ENCODE results near the gene TTC23.

TTC23 gene

DNA sequence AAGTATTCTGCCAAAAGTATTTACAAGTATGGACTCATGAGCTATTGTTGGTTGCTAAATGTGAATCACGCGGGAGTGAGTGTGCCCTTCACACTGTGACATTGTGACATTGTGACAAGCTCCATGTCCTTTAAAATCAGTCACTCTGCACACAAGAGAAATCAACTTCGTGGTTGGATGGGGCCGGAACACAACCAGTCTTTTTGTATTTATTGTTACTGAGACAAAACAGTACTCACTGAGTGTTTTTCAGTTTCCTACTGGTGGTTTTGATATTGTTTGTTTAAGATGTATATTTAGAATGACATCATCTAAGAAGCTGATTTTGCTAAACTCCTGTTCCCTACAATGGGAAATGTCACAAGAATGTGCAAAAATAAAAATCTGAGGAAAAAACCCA is 114.2 kb downstream of the TTC23 start:
- no peak for DNase-seq (ENCODE audit: low spot score)

DNA sequence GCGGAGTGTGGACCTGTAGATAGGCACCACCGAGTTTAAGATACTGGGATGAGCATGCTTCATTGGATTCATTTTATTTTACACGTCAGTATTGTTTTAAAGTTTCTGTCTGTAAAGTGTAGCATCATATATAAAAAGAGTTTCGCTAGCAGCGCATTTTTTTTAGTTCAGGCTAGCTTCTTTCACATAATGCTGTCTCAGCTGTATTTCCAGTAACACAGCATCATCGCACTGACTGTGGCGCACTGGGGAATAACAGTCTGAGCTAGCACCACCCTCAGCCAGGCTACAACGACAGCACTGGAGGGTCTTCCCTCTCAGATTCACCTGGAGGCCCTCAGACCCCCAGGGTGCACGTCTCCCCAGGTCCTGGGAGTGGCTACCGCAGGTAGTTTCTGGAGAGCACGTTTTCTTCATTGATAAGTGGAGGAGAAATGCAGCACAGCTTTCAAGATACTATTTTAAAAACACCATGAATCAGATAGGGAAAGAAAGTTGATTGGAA is 115.0 kb downstream of the TTC23 start:
- no peak for DNase-seq (ENCODE audit: low spot score)

DNA sequence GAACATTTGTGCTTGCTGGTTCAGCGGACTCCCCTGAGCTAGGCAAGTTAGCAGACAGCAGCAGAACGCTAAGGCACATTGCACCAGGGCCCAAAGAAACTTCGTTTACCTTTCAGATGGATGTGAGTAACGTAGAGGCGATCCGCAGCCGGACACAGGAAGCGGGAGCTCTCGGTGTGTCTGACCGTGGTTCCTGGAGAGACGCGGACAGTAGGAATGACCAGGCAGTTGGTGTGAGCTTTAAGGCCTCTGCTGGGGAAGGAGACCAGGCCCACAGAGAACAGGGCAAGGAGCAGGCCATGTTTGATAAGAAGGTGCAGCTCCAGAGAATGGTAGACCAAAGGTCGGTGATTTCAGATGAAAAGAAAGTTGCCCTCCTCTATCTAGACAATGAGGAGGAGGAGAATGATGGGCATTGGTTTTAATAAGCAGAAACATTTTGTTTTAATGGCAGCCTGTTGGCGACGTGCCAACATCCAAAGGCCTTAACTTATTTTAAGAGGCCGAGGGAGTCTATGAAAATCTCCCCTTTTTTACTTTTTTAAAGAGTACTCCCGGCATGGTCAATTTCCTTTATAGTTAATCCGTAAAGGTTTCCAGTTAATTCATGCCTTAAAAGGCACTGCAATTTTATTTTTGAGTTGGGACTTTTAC is 116.6 kb downstream of the TTC23 start:
- no peak for DNase-seq (ENCODE audit: low spot score)

DNA sequence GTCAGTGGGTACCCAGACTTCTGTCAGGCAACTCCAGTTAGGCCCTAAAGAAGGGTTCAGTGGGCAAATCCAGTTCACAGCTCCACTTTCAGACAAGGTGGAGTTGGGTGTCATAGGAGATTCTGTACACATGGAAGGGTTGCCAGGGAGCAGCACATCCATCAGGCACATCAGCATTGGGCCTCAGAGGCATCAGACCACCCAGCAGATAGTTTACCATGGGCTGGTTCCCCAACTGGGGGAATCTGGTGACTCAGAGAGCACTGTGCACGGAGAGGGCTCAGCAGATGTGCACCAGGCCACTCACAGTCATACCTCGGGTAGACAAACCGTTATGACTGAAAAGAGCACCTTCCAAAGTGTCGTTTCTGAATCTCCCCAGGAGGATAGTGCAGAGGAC is 117.3 kb downstream of the TTC23 start:
- DNase-seq (ENCODE audit: low spot score): no peak

DNA sequence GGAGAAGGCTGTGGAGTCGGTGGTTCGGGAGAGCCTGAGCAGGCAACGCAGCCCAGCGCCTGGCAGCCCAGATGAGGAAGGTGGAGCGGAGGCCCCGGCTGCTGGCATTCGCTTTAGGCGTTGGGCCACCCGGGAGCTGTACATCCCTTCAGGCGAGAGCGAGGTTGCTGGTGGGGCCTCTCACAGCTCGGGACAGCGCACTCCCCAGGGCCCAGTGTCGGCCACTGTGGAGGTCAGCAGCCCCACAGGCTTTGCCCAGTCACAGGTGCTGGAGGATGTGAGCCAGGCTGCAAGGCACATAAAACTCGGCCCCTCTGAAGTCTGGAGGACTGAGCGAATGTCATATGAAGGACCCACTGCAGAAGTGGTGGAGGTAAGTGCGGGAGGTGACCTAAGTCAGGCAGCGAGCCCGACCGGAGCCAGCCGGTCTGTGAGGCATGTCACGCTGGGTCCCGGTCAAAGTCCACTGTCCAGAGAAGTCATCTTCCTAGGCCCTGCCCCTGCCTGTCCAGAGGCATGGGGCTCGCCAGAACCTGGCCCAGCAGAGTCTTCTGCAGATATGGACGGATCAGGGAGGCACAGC is 117.8 kb downstream of the TTC23 start:
- no peak for DNase-seq (ENCODE audit: low spot score)

DNA sequence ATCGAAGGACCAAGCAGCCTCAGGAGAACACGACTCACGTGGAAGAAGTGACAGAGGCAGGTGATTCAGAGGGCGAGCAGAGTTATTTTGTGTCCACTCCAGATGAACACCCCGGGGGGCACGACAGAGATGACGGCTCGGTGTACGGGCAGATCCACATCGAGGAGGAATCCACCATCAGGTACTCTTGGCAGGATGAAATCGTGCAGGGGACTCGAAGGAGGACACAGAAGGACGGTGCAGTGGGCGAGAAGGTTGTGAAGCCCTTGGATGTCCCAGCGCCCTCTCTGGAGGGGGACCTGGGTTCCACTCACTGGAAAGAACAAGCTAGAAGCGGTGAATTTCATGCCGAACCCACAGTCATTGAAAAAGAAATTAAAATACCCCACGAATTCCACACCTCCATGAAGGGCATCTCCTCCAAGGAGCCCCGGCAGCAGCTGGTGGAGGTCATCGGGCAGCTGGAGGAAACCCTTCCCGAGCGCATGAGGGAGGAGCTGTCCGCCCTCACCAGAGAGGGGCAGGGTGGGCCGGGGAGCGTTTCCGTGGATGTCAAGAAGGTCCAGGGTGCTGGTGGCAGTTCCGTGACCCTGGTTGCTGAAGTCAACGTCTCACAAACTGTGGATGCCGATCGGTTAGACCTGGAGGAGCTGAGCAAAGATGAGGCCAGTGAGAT is 118.5 kb downstream of the TTC23 start:
- no peak for DNase-seq (ENCODE audit: low spot score)

DNA sequence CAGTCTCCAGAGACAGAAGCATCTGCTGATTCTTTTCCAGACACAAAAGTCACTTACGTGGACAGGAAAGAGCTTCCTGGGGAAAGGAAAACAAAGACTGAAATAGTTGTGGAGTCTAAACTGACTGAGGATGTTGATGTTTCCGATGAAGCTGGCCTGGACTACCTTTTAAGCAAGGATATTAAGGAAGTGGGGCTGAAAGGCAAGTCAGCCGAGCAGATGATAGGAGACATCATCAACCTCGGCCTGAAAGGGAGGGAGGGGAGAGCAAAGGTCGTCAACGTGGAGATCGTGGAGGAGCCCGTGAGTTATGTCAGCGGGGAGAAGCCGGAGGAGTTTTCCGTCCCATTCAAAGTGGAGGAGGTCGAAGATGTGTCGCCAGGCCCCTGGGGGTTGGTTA is 119.1 kb downstream of the TTC23 start:
- DNase-seq (ENCODE audit: low spot score): no peak

DNA sequence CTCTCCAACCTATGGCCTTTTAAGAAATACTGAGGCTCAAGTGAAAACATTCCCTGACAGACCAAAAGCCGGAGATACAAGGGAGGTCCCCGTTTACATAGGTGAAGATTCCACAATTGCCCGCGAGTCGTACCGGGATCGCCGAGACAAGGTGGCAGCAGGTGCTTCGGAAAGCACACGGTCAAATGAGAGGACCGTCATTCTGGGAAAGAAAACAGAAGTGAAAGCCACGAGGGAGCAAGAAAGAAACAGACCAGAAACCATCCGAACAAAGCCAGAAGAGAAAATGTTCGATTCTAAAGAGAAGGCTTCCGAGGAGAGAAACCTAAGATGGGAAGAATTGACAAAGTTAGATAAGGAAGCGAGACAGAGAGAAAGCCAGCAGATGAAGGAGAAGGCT is 119.7 kb downstream of the TTC23 start:
- no peak for DNase-seq (ENCODE audit: low spot score)

DNA sequence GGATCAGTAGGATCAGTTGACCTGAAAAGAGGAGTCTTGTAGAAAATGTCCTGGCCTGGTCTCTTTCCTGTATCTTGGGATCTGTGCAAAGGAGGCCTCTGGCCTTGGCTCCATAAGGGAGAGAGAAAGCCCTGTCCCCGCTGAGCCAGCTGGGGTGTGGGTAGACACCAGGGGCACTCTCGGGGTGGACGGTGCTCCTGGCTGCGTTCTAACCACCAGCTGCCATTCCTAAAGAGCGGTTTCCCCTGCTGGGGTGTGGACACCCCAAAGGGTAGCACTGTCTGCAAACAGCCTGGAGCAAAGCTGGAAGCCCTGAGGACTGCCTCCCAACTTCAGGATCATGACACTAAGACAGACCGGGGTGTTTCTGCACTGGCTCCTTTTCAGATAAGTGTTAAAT is 121.0 kb downstream of the TTC23 start:
- DNase-seq (ENCODE audit: low spot score): no peak

DNA sequence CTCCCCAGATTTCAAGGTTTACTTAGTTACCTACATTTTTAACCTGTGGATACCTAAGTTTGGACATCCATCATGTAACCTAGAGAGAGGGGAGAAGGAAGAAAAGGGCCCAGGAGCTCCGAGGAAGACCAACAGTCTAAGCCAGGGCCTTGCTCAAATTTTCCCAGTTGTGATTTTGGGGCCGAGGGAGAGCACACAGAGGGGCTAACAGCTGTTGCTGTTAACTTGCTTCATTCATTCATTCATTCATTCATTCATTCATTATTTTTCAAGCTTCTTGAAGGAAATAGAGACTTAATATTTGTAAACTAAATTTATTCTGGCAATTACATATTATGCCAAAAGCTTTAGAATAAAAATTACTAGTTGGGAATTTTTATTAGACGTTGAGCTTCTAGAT is 121.6 kb downstream of the TTC23 start:
- no peak for DNase-seq (ENCODE audit: low spot score)

DNA sequence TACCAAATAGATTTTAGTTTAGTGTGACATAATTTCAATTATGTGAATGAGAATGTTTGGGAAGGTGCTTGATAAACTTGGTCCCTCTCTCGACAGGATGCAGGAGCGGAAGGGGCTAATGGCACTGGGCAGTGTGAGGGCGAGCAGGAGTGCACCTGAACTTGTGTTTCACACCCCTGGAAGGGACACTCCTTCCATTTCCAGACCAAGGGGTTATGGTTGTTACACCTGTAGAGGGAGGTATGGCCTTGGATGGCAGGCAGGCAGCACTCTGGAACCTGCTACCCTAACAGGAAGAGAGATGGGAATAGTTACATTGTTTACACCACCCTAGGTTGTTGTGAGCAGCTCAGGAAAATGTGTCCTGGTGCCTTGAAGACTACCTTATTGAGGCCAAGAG is 122.5 kb downstream of the TTC23 start:
- DNase-seq (ENCODE audit: low spot score): no peak

DNA sequence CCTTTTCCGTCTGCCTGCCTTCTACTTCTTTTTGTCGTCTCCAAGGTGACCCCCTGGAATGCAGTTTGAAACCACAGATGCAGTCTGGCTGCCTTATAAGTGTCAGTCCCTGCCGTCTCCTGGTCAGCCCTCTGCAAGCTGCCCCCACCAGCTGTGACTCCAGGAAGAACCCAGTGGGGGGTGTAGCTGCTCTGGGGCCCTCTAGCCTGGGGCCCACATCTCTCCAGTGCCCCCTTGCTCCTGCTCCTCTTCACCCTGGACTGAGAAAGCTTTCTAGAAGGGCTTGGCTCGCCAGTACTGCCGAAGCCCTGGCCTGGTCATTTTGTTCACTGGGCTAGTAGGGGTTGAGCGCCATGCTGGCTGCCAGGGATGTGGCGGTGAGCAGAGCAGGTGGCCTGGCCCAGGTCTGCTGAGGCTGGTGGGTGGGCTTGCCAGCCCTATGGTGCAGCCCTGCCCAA is 123.2 kb downstream of the TTC23 start:
- no peak for DNase-seq (ENCODE audit: low spot score)

DNA sequence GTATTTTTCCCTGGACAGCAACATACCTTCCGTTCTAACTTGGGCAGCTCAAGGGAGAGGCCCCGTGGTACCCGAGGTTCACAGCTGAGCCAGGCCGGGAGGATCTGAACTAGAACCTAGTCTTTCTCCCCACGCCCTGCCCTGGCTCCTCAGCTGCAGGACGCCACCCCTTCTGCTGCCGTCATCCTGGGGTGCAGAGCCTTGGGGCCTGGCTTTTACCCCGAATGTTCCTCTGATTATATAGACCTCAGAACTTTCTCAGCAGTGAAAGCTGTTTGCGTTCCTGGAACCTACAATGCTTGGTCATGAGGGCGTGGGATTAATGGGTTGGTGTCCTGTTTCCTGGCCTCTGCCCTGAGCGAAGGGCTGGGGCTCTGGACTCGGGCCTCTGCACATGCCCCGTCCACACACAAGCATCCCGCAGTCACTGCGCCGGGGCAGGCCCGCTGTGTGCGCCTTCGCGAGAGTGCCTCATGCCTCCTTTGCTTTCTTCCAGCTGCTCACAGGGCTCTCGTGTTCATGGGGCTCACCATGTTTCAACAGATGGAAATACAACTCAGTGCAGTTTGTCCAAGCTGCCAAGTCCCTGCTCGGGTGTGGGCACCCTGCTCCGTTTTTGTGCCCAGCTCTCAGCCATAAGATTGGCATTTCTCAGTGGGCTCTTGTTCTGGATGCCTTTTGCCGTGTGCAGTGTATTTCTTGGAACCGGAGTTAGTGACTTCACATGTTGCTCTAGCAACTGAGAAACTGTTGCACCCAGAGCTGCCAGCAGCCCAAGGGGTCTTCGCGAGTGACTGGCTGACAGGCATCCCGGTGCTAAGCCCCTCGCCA is 124.1 kb downstream of the TTC23 start:
- no peak for DNase-seq (ENCODE audit: low spot score)

DNA sequence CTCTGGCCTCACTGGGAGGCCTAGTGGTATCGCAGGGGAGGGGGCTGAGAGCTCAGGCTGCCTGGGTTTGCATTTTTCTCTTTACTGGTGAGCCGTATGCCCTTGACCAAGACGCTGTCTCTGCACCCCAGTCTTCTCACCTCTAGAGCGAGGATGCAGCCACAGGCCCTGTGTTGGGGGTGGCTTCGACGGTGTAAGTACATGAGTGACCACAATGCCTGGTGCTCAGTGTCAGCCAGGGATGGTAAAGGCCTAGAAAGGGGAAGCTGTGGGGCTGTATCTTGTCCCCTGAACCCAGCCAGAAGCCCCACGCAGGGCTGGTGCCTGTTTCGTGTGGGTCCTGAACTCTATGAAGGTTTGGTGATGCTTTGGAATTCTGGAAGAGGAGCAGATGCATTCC is 124.7 kb downstream of the TTC23 start:
- no peak for DNase-seq (ENCODE audit: low spot score)

DNA sequence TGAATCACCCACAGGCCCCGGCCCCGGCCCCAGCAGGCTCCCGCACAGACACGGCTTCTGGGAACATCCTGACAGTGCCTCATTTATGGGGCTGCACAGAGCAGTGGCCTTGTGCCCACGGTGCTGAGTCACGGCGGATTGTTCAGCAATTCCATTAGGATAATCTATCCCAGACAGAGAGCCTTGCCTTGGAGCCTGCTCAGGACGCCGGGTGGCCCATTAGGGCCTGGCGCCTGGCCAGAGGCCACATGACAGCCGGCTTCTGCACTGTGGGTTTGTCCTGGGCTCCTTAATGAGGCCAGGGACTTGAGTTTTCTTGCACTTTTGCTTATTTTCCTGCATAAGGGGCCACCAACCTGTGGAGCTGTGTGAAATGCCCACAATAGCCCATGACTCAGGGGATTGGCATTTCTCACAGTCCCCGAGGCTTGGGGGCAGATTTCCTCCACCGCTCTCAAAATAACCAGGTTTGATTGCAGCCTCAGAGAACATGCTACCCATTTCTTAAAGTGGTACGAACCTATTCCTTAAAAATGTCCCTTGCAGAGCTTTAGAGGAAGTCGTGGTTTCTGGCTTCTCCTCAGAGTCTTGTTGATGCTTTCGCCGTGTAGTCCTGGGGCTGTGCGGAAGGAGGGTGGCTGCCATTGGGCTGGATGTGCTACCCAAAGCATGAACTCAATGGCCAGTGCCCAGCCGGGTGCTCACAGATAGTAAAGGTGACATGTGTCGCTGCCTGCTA is 125.5 kb downstream of the TTC23 start:
- DNase-seq (ENCODE audit: low spot score): no peak

DNA sequence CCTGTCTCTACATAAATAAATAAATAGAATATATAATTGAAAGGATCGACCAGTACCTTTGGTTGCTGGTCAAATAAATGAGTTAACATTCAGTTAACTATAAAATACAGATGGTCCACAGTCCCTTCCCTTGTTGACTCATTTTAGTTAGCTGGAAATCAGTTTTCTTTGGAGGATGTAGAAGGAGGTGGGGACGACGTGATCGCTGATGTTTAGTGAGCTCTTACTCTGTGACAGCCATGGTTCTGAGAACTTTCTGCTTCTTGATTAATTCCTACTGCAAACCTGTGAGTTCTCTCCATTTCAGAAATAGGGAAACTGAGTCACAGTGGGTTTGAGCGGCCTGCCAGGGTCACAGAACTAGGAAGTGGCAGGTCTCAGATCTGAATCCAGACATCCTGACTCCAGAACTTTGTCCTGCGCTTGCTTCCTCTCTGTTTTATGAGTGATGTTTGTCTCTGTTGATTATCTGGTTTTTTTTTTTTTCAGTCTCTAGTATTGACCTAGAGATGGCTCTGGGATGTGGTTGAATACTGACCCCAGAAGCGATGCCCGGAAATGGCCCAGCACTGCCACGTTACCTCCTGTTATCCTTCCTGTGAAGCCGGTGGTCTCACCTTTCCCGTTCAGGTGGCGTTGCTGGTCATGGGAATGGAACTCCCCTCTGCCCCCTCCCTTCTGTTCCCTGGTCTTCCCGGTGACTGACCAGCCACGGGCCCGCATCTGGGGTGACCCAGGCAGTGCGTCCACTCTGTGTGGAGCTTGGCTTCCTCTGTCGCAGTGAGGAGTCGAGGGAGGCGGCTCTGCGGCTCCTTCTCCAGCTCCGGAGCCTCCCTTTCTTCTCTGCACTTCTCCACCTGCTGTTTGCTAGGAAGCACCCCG is 126.3 kb downstream of the TTC23 start:
- DNase-seq (ENCODE audit: low spot score): no peak

DNA sequence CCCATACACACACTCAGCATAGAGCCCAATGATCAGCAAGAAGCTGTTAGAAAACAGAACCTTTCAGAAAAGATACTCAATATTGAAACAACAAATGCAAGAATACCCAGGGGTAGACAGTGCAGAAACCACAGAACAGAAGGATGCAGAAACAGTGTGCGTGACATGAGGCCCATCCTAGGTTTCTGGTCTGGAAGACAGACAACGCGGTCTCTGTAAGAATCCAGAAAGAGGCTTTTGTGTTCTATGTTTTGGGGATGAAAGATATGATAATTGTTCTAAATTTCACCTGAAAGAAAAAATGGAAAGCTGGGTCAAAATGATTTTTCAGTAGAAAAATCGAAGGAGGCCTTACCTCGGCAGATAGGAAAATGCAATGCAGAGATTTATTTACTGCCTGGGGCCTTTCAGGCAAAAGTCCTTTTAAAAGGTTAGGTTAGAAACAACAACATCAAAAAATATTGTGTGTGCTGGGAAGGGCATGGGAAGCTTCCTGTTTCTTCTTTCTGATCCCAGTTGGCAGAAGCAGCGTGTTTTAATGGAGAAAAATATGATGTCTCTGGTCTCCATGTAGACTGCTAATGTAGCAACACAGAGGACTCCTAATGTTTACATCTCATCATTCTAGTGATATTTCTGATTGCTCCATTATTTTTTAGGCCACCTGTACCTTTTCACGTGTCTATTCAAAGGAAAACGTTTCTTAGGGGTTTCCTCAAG is 127.5 kb downstream of the TTC23 start:
- DNase-seq (ENCODE audit: low spot score): no peak

DNA sequence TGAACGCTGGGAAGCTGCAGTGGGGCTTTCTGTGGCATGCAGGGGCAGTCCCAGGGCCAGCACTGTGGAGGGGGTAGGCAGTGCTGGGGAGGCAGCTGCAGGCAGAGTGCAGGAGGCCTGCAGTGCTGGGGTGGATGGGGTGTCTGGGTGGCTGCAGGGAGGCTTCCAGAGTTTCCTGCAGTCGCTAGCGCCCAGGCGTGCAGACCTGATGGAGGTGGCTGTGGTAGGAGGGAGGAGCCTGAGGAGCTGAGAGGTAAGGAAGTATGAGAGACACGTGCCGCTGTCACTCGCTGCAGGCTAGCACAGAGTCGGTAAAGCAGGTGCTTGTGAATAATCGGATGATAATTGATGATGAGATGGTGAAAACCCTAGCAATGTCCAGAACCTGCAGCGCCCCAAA is 128.2 kb downstream of the TTC23 start:
- no peak for DNase-seq (ENCODE audit: low spot score)

DNA sequence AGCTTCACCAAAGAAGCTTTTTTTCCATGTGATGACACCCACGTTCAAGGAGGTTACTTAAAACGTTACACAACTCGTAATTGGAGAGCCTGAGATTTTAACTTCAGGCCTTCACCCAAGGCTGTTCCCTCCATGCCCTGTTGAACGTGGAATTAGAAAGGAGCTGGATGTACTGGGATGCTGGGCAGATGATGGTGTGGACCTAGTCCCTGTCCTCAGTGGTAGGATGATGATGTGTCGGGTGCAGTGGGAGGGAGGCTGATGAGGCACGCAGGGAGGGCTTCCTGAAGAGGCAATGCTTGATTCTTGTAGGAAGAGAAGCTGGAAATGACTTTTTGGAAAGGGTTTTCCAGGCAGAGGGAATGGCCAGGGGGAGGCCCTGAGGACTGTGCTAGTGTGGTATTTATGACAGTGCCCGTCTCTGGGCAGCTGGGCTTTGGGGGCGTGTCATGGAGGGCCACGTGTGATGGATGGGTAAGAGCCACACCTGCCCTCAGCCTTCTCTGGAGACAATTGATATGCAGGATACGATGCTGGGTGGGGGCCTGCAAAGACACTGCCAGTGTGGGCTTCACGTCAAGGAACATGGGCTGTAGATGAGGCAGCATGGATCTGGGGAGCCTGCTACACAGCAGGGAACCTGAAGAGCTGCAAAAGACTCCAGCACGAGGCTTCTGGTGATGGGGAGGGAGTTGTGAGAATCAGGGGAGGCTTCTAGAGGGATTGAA is 129.2 kb downstream of the TTC23 start:
- DNase-seq (ENCODE audit: low spot score): no peak
